HG03558 (cell line): ENCODE results near the gene SPACA7.

Experiments used
- ATAC-seq: cut with Tn5 transposase; IDR thresholded peaks from one replicate; pipeline ENCODE4 v1.9.1; 2021; ENCODE audit warnings: moderate number of reproducible peaks; ENCODE audit not compliant: unreplicated experiment; ENCODE audit errors: extremely low read depth

Gene SPACA7, protein sequence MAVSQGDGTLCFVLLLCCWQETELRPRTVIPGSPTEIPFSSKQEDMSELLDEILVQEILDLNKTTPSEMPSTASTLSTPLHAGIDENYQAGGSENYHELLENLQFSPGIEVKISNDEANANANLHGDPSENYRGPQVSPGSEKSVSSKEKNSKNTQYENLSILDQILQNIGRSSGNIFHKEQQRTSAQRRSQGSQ

DNA sequence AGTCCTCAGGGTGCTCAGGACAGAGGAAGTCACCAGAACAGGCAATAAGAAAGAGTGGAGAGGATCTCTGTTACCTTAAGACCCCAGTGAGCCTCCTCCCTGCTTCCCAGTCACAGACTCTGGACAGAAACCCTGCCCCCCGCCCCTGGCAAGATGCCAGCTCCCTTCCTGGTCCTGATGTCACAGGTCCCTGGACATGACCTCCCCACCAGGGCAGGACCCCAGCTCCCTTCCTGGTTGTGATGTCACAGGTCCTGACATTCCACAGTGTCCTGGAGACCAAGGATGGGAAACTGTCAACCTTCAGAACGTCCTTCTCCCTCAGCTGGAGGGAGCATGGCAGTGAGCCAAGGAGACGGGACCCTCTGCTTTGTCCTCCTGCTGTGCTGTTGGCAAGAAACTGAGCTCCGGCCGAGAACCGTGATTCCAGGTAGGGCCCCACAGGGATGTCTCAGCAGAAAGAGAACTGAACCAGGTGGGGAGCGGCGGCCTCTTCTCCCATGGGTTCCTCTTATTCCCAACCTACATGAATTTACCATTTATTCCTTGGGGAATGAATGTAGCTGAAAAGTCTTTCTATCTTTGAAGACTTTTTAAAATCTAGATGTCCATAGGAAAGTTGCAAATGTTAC lies at the start of gene SPACA7:
Gene SPACA7, plus strand, starts transcription at position 306 of the 632 bp plus-strand sequence. Its CDS starts 31 bp downstream, at position 337.
- ATAC-seq: no peak

DNA sequence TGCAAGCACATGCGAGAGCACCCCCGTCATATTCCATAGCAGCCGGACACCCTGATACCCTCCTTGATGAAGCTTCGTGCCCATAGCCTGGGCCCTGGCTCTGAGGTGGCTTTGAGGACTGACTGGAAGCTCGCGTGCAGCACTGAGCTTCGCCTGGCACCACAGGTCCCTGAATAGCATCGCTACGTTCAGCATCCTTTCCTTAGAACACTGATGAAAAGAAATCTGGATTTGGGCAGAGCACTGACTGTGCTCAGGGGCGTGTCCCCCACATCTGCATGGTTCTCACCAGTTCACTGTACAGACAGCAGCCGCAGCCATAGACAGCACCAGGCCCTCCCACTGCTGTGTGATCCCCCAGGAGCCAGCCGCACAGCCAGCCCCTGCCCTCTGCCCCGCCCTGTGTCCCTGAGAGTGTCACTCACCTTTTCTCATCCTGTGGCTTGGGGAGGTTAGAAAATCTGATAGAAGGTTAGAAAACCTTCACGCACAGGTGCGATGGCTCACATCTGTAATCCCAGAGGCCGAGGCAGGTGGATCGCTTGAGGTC lies 49.3 kb upstream of the SPACA7 start:
- ATAC-seq: no peak

DNA sequence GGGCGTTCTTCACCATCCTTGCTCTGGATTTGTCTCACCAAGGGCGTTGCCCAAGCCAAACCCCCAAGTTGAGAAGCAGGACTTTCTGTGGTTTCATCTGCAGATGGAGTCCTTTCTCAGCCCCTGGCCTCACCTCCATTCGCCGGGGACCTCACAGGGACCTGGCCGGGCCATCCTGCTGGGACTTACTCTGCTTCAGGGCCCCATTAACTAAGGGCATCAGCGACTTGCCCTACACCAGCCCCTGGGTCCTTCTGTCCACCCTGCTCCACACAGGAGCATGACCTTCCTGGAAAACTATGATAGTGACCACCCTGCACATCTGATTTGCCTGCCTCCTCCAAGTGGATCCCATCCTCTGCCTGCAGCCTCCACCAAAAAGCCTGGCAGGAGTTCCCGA lies 47.2 kb upstream of the SPACA7 start:
- no peak for ATAC-seq

DNA sequence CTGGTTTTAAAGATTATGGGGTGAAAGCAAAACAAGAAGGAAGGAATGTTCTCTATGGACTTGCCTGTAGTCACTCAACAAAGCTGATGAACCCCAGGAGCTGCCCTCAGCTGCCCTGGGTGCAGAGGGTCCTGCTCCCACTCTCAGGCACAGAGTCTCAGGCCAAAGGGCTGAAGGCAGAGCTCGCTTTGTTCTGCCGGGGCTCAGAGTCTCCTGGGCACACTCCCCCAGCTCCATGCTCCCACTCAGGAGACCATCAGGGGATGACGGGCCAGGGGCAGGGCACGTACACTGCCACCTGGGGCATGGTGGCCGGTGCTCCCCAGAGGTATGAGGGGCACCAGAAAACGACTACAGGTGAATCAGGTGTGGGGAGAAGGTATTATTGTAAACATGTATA lies 46.8 kb upstream of the SPACA7 start:
- ATAC-seq: no peak

DNA sequence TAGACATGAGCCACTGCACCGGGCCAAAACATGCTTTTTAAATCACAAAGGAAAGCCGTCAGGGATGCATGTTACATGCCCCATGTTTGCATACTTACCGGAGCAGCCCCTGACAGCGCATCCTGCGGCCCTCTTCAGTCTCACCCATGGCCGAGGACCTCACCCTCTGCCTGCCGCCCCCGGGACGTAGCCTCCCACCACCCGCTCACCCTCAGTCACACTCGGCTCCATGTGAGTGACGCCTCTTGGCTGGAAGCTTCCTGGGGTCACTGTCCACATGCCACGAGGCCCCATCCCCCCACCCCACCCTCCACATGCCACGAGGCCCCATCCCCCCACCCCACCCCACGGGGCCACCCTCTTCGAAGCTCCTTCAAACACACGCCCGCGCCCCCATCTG lies 46.1 kb upstream of the SPACA7 start:
- ATAC-seq: no peak

DNA sequence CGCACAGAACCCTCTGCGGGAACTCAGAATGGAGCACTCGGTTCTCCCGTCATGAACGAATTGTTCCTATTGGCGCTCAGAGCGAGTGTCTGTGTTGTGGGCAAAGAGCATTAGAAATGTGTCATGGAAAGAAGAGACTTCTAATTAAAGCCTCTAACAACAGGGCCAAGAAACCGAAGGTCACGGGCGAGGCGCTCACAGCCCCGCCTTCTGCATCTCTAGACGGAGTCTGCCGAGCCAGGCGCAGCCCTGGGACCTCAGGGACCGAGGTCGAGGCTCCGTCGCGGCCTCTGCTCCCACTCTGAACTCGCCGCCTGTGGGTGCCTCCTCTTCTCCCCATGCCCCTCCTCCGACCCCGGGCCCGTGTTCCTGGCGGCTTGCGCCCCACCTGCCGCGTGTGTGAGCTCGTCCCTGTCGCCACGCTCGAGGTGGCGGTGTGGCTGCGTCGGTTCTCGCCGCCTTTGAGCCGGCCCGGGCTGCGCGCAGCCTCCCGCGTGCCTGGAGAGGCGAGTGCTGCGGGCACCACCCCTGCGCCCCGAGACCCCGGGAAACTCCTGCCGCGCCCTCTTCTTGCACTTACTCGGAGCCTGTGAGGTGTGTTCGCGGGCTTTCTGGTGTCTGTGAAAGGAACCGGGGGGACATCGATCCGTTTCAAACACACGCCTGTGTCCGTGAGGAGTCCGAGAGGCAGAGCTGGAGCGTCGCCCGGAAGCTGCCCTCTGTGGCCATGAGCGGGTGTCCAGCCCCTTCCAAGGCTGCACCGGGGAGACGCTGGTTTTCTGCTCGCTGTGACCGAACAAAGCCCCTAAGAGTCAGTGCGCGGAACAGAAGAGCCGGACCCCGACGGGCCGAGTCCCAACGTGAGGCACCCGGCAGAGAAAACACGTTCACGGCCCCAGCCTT lies 45.4 kb upstream of the SPACA7 start:
- ATAC-seq: no peak

DNA sequence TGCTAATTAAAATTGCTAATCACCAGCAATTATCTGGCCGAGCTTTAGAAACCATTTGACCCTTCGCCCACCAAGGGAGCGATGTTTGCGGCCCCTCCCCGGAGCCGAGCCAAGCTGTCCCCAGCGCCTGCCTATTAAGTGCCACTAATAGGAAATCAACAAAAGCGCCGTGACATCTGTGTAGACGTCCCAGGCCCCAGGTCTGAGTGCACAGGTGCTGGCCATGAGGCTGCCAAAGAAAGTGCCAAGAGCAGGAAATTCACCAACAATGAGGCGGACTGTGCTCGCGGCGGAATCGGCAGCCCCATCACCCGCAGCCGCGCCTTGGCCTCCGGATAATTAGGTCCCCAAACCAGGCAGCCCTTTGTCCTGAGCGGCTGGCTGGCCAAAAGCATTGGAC lies 44.5 kb upstream of the SPACA7 start:
- ATAC-seq: no peak

DNA sequence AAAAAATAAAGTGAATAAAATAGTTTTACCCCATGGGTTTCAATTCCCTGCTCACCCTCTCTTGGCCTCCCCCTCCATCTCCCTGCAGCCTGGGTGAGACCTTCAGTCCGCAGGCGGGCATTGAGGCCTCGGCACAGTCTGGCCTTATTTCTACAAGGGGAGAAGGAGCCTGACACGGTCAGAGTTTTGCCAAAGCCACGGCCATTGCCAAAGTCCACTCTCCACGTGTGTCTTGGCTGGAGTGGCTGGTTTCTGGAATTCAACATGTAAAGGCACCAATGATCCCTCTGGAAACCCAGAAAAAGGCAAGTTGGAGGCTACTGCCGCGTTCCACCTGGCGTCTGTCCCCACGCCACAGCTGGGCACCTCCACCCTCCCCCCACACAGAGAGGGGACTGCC lies 43.4 kb upstream of the SPACA7 start:
- no peak for ATAC-seq

DNA sequence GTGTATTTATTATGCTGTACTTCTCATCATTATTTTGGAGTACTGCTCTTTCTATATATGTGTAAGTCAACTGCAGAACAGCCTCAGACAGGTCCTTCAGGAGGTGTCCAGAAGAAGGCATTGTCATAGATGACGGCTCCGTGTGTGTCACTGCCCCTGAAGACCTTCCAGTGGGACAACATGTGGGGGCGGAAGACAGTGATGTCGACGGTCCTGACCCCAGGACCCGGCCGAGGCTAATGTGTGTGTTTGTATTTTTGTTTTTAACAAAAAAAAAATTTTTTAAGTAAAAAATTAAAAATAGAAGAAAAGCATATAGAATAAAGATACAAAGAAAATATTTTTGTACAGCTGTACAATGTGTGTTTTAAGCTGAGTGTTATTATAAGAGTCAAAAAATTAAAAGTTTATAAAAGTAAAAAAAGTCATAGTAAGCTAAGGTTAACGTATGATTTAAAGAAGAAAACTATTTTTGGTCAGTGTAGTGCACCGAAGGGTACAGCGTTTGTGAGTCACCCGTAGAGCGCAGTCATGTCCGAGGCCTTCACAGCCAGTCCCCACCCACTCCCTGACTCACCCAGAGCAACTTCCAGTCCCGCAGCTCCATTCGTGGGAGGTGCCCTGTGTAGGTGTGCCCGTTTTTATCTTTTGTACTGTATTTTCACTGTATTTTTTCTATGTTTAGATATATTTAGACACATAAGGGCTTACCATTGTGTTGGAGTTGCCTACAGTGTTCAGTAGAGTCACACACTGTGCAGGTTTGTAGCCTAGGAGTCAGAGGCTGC lies 42.2 kb upstream of the SPACA7 start:
- ATAC-seq: no peak

DNA sequence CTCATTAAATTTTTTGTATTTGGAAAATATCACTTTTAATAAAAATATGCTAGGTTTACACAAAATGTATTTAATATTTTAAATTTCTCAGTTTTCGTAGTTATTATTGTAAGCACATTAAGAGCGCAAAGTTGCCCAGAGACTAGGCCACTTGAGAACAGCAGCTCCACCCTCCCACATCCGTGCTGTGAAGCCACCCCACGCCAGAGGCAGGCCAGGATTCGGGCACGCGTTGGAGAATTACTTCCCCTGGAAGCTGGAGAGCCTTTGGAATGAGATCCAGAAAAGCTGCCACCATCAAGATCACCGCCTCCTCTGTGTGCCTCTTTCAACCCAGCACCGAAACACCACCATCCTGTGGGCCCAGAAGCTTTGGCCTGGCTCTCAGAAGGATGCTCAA lies 41.0 kb upstream of the SPACA7 start:
- ATAC-seq: no peak

DNA sequence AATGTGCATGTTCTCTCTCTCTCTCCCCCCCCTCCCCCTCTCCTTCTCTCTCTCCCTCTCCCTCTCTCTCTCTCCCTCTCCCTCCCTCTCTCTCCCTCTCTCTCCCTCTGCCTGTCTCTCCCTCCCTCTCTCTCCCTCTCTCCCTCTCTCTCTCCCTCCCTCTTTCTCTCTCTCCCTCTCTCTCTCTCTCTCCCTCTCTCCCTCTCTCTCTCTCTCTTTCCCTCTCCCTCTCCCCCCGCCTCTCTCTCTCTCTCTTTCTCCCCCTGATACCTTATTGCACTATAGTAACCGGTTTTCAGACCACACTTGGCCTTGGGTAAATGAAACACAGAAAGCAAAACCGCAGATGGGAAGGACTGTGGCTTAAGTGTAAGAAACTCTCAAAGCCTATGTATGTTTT lies 34.7 kb upstream of the SPACA7 start:
- ATAC-seq: no peak

DNA sequence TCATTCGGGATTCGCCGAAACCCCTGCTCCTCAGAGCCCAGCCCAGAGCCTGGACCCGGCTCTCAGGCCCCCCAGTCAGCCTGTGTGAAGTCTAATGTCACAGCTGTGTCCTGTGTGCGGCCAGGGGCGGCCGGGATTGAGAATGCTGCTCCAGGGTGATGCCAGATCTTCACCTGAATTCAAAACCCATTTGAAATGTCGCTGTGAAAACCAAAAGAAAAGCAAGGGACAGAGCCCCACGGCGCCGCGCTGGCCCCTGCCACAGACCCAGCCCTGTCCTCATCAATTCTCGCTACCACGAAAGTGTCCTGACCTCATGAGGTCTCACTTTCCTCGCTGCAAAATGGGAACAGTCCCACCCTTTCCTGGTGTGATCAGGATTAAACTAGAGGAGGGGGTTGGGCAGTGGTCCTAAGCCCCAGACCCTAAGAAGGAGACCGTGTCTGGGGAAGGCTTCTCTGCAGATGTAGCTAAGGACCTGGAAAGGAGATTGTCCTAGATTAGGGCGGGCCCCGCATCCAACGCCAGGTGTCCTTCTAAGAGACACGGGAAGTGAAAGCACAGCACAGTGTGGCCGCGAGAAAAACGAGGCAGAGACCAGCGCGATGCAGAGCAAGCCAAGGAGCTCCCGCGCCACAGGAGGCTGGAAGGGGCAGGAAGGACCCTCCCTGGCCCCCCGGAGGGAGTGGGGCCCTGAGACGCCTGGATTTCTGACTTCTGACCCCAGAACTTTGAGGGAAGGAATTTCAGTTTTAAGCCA lies 34.0 kb upstream of the SPACA7 start:
- no peak for ATAC-seq

DNA sequence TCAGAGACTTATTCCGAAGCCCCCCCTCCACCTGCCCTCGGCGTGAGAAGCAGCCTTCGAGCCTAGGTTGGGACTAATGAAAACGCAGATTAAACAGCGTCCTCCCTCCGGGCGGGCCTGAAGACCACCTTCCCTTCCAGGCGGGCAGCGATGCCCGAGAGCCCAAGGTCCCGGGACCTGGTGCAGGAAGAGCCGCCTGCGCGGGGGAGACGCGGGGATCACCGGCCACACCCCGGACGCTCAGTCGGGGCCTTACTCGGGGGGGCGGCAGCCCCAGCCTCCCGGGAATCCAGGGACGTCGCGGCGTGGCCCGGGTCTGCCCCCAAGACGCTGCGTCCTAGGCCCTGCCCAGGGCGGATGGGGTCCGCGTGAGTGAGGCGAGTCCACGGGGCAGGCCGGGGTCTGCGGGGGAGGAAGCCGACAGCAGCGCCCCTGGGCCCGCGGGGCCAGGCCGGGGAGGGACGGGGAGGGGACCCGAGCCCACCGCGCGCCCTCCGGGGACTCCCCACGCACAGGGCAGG lies 33.3 kb upstream of the SPACA7 start:
- no peak for ATAC-seq

DNA sequence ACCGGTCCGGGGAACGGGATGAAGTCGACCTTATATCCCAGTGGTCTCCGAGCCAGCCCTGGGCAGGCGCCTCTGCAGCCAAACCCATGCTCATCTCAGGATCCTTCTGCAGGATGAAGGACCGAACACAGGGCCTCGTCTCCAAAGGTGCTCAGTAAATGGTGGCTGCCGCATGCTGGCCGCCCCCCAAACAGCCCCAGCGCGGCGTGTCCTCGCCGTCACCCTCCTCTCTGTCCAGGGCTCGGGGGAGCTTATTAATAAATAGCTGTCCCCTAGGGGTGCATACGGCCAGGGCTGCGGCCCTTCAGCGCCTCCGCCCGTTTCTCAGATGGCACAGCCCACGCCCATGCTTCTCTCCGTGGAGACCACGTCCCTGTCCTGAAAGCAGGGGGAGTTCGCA lies 32.6 kb upstream of the SPACA7 start:
- ATAC-seq: no peak

DNA sequence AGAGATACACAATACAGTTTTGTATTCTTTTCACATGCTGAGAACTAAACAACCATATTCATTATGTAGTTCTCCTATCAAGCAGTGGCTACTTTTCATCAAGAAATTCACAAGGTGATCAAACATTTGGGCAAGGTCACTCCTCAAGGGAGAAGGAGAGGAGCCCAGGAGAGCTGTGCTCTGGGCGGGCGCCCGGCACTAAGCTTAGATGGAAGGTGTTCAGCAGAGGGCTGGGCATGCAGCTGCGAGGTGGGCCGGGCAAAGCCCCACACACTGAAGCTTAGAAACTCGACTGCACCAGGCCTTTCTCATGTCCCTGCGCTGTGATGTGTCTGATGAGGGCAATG lies 30.4 kb upstream of the SPACA7 start:
- ATAC-seq: no peak

DNA sequence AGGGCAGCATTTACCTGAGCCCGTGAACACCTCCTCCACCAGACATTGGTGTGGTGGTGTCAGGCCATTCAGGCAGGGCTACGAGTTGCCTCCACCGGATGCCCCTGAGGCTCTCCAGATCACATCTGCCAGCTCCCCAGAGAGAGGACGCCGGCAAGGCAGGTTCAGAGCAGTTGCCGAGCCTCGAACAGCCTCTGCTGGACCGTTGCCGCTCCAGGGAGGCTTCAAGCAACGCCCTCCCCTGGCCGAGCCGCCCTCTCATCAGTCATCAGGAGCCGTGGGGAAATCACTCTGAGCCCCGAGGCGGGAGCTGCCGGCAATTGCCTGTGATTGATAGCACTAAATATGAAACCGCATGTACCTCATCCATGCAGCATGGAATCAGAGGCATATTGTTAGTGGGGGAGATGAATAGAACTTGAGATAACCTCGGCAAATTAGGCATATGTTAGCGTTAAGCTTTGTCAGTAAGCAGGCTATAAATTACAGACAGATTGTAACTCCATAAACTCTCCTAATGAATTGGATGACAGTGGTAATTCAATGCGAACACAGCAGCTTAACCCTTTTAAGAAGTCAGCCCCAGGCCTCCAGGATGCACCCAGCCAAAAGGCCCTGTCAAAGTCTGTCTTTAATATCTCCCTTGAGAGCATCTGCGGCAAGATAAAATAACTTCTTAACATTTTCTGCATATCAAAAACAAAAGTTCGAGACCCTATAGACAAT lies 29.8 kb upstream of the SPACA7 start:
- ATAC-seq: no peak

DNA sequence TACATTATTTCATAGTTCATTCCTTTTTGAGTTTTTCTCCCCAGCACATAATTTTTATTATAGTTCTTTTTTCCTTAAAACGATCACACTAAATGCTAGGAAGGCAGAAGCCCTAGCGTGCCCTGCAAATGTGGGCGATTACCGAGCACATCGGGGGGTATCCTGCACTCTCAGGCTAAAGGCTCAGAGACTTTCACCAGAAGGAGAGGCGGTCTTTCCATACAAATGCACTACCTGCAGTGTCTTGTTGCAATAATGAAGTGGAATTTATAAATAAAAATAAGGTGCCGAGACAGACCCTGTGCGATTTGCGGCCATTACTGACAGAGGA lies 29.3 kb upstream of the SPACA7 start:
- no peak for ATAC-seq

DNA sequence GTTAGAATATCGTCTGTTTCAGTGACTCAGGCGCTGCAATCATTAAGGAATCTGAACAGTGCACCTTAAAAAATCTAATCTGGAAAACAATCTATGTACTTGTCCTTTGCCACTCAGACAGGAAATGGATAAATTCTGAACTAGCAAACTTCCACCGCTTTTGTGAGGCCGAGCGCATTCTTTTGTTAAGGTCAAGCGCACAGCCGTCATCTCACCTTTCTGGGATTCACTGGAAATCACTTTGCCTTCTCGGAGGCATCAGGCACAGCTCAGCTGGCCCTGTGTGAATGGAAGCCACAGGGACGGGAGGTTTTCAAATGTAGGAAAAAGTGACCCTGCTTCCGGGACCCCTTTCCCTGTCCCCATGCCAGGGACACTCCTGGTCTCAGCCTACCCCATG lies 28.2 kb upstream of the SPACA7 start:
- no peak for ATAC-seq
